ENCODE results near the gene INTS3.

INTS3 gene

DNA sequence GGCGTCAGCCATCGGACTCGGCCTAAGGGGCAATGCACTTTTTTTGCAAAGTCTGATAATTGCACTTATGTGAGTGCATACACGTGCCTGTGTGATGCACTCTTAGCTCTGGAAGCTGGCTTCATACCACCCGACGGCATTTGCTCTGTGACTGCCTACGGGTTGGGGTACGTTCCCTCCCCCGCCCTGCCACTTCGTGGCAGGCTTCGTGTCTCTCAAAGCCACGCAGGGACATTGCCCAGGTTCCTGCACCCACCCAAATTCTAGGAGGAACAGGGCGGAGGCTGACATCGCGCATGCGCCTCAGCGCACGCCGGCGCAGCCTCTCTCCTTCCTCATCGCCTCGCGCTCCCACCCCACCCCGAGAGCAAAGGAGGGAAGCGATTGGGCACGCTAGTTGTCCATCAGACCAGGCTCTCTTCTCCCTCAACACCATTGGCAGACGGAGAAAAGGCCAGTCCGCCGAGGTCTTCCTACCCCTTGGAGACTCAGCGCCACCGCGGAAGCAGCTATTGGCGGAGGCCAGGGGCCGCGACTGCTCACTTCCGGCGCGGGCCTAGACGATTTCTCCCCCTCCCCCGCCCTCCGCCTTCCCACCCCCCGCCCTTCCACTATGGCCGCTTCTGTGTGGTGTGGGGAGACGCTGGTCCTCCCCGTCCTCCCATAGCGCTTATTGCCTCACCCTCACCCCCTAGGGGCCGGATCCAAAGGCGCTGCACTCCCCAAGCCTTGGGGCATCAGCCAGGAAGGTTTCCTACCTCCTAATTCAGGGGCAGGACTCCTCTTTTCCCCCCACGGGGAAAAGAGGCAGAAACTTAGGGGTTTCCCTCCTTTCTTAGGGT is at the start of gene INTS3:
Gene INTS3 (plus strand): TSS at position 588 of the 842 bp plus-strand sequence. CDS start 585 bp downstream, outside the sequence.
- peak; percentile 98 for DNase-seq

GRCh38 chr1:153678519-153679336 is 49.1 kb upstream of the INTS3 start, which contains the start of gene NPR1:
TSS of gene NPR1 (plus strand) at chr1:153678688. CDS start at chr1:153679109, 421 bp downstream.
- DNase-seq = peak; percentile 51

DNA sequence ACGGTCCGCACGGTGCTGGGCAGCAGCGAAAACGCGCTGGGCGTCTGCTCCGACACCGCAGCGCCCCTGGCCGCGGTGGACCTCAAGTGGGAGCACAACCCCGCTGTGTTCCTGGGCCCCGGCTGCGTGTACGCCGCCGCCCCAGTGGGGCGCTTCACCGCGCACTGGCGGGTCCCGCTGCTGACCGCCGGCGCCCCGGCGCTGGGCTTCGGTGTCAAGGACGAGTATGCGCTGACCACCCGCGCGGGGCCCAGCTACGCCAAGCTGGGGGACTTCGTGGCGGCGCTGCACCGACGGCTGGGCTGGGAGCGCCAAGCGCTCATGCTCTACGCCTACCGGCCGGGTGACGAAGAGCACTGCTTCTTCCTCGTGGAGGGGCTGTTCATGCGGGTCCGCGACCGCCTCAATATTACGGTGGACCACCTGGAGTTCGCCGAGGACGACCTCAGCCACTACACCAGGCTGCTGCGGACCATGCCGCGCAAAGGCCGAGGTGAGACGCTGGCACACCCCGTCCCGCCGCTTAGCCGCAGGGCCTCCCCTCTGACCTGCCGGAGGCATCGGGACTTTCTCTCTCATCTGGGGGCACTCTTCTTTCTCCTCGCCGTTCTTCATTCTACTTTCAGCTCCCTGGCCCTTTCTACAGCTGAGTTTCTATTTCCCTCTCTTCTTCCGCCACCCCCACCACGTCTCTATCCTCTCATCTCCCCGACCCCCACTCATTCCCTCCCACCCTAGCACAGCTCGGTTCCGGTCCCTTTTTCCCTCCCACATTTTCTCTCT is 48.3 kb upstream of the INTS3 start:
- peak; percentile 39 for DNase-seq

- DNase-seq = no peak
Measured at GRCh38 chr1:153680120-153680403, 47.8 kb upstream of the INTS3 start.

DNA sequence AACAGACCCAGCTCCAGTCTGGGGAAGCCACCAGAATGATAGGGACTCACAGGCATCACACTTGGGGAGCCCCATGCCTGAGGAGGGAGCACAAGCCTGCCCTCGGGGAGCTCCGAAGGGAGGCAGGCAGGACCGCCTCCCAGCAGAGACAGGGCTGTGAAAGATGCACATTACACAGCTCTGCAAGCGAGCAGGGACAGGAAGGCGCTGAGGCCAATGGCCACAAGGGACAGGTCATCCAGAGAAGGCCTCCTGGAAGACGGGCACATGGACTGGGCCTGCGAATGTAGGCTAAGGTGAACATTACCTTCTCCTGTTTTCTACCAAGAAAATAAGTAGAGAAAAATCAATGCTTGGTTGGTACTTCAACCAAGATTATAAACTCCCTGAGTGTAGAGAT is 45.1 kb upstream of the INTS3 start:
- DNase-seq = no peak

DNA sequence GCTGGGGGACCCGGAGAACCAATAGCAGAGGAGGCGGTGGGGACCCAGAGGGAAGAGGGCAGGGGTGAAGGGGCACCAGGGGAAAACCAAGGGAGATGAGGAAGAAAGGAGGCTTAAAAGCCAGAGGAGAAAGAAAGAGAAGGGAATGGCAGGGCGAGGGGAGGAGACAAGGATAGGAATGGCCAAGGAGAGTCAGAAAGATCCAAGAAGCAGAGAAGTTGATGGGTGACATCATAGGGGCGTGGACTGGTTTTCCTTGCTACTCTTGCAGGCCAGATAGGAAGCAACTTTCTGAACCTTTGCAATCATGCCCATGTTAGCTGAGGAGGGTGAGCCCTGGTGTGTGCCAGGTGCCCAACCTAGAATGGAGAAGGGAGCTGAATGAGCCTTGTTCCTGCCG is 44.0 kb upstream of the INTS3 start:
- no peak for DNase-seq

GRCh38 chr1:153684892-153685291 is 43.0 kb upstream of the INTS3 start:
- DNase-seq = no peak

- no peak for DNase-seq
Measured at GRCh38 chr1:153685544-153686340, 42.1 kb upstream of the INTS3 start.

DNA sequence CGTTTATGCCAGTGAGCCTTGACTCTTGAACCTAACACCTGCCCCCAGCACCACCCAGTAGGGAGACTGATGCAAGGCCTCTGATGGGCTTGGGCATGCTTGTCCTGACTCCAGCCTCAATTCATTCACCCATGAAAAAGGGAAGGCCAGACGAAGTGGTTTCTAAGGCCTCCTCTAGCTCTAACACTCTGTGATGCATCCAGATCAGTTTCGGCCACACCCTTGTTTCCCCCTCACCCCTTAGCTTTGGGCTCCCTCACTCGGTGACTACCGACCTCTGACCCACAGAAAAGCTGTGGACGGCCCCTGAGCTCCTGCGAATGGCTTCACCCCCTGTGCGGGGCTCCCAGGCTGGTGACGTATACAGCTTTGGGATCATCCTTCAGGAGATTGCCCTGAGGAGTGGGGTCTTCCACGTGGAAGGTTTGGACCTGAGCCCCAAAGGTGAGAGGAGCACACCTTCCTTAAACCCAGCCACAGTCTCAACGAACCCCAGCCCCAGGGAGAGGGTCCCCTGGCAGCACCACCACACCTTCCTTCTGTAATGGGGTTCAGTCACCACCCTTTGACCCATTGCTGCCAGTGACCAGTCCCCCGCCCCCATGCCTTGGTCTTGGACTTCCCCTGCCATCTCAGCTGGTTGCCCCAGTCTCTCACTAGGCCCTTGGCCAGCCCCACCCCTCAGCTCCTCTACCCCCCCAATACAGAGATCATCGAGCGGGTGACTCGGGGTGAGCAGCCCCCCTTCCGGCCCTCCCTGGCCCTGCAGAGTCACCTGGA is 40.3 kb upstream of the INTS3 start:
- DNase-seq = no peak

- DNase-seq = no peak
Measured at GRCh38 chr1:153688276-153688675, 39.6 kb upstream of the INTS3 start.

DNA sequence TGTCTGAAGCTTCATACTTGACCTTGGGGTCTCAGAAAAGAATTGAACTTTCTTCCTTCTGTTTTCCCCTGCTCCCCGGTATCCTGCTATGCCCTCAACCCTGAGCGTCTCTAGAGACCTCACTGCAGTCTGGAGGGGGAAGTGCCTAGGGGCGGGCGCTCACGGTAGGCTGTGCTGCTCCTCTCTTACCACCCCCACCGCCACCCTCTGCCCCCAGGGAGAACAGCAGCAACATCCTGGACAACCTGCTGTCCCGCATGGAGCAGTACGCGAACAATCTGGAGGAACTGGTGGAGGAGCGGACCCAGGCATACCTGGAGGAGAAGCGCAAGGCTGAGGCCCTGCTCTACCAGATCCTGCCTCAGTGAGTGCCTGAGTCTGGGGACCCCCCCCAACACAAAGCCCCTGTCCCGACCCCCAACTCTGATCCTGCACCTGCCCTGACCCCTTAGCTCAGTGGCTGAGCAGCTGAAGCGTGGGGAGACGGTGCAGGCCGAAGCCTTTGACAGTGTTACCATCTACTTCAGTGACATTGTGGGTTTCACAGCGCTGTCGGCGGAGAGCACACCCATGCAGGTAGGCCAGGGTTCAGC is 39.0 kb upstream of the INTS3 start:
- DNase-seq = no peak

DNA sequence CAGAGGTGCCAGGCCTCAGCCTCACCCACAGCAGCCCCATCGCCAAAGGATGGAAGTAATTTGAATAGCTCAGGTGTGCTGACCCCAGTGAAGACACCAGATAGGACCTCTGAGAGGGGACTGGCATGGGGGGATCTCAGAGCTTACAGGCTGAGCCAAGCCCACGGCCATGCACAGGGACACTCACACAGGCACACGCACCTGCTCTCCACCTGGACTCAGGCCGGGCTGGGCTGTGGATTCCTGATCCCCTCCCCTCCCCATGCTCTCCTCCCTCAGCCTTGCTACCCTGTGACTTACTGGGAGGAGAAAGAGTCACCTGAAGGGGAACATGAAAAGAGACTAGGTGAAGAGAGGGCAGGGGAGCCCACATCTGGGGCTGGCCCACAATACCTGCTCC is 34.4 kb upstream of the INTS3 start:
- no peak for DNase-seq

DNA sequence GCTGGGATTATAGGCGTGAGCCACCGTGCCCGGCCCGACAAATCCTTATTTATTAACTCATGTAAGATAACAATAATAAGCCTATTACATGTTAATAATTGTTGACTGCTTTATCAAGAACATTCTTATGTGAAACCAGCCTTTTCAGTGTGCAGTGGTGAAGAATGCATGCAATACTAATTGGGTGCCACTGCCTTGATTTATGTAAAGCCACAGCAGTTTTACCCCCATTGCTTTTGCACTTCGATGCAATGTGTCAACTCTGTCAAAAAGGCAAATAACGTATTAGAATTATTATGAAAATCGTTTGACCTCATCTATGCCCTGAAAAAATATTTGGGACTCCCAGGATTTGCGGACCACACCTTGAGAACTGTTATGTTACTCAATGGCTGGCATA is 31.1 kb upstream of the INTS3 start:
- no peak for DNase-seq

DNA sequence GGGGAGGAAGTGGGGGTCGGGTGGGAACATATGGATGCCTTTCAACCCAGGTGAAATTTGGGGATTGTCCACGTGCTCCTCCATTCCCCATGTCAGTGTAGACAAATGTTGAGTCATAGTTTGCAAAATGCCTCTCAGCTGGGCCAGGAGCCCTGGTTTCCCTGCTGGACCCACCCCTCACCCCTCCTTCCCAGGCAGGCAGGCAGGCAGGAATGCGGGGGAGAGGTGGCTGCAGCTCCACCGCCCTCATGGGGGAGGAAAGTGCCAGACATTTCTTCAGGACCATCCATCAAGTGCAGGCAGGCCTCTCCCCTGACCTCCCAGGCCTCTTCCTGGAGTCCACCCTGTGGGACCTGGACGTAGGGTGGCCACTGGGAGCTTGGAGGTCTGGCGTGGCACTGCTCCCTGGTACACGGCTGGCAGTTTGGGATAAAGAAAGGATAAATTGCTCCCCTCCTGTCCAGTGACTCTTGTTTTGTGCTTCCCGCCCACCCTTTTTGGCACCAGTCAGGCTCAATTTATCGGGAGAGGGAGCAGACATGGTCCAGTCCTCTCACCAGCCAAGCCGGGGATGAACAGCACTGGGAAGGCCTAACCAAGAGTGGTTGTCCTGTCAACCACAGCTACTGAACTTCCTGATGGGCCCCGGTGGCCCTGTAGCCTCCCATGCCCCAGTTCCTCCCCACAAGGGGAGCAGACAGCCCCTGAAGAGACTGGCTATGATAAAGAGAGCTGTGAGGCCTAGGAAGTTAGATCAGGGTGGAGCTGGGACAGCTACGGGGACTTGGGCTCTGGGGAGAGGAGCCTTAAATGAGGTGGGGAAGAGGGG is 30.4 kb upstream of the INTS3 start:
- no peak for DNase-seq

DNA sequence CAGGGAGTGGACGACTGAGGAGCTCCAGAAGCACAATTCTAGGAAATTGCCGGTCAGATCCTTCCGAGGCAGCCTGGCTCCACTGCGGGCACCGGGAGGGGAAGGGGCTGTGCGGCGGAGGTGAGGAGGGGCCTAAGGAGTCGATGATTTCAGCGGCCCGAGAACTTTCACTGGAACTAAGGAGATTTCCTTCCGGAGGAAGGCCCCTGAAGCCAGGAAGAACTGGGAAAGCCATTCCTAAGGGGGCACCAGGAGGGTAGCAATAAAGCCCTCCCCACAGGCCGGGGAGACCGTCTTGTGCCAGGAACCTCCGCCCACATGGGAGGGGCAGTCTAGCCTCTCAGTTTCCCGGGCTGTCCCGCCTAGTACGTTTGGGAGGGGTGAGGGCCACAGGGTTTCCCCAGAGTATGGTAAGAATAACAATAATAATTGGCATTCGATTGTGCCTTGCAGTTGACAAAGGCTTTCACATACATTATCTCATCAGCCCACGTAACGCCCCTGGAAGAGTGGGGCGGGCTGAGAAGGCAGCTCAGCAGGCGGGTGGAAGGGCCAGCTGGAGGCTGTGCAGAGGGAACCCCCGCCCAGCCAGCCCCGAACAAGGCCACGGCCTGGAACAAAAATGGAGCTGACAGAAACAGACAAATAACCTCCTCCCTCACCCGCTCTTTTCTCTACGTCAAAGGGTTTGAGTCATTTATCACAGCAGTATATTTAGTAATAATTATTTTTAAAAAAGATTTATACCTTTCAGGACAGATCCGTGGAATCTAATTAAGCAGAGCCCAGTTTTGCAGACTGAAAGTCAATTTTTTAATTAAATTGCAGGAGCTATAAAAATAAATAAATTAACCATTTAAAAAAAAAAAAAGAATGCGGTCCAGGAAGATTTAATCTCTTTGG is 29.6 kb upstream of the INTS3 start:
- DNase-seq = no peak

DNA sequence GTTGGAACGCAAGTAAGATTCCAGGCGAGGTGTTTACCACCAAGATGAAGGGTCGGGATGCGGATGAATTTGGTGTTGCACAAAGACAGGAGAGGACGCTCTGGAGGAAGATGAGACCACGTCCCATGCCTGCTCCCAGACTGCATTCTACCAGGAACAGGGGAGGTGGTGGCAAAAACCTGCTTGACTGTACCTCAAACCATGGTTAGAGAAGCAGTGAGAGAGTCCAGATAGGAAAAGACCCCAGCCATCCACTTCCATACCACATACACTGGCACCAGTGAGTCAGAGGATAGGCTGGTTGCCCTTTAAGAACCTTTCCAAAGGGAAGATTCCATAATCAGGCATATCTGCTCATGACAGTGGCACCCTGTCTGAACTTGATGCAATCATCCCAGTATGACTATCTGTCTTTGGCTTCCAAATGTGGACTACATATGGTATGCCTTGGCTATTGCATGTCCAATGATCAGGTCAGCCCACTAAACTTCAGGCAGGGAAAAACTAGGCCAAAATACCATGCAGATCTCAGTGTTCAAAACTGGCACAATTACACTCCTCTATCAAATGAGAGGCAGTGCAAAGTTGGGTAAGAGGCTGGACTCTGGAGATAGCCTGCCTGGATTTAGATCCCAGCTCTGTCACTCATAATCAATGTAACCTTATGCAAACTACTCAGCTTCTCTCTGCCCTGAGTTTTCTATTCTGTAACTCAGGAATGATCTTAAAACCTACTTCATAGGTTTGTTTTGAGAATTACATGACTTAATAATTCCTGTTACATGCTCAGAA is 28.7 kb upstream of the INTS3 start:
- DNase-seq = no peak

DNA sequence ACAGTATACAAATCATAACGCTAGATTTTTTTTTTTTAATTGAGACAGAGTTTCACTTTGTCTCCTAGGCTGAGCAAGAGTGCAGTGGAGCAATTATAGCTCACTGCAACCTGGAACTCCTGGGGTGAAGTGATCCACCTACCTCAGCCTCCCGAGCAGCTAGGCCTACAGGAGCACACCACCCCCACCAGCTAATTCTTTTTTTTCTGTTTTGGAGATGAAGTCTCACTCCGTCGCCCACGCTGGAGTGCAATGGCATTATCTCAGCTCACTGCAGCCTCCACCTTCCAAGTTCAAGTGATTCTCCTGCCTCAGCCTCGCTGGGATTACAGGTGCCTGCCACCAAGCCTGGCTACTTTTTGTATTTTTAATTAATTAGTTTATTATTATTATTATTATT is 28.1 kb upstream of the INTS3 start:
- no peak for DNase-seq

DNA sequence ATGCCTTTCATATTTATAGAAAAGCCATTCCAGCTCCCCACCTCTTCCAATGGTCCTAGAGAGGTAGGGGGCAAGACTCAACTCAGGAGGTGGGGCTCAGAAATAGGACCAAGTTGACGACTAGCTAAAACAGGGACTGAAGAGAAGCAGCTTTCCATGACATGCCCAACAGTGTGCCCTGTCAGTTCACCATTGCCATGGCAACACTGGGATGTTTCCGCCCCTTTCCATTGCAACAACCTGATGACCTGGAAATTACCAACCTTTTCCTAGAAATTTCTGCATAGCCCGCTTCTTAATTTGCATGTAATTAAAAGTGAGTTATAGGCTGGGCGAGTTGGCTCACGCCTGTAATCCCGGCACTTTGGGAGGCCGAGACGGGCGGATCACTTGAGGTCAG is 22.4 kb upstream of the INTS3 start:
- DNase-seq = no peak
